HepG2 (cell line): ENCODE data around the gene SLC22A23. TPM values are rescaled to one million over a fixed set of nuclear protein-coding genes. Genes with fewer than 3 reads are reported as not detected.

Source experiments
- HHEX ChIP-seq: IDR thresholded peaks from 2 replicates; pipeline ENCODE4 v1.6.1; 2016; ENCODE audit warnings: control low read depth
- MAFG ChIP-seq: sonication (generic); formaldehyde crosslinking; IDR thresholded peaks from 2 replicates; pipeline ENCODE4 v1.5.1; 2020; ENCODE audit warnings: mild to moderate bottlenecking, missing genetic modification reagents
- MZF1 ChIP-seq: sonication (generic); formaldehyde crosslinking; IDR thresholded peaks from 2 replicates; pipeline ENCODE4 v1.8.1; 2023; ENCODE audit warnings: mild to moderate bottlenecking, missing genetic modification reagents, borderline replicate concordance
- NFKB2 ChIP-seq: sonication (generic); formaldehyde crosslinking; IDR thresholded peaks from 2 replicates; pipeline ENCODE4 v1.4.0; 2020; ENCODE audit warnings: missing genetic modification reagents, borderline replicate concordance
- SALL1 ChIP-seq: sonication (generic); formaldehyde crosslinking; IDR thresholded peaks from 2 replicates; pipeline ENCODE4 v1.8.0; 2022; ENCODE audit warnings: mild to moderate bottlenecking, missing genetic modification reagents
- SCMH1 ChIP-seq: sonication (generic); formaldehyde crosslinking; IDR thresholded peaks from 2 replicates; pipeline ENCODE4 v1.9.0; 2021; ENCODE audit warnings: missing genetic modification reagents, mild to moderate bottlenecking, borderline replicate concordance
- SNAPC2 ChIP-seq: sonication (generic); formaldehyde crosslinking; IDR thresholded peaks from 2 replicates; pipeline ENCODE4 v1.8.1; 2022; ENCODE audit warnings: mild to moderate bottlenecking, missing genetic modification reagents
- TBL1XR1 ChIP-seq: fragments of 150-350 bp; IDR thresholded peaks from 2 replicates; pipeline ENCODE4 v1.6.1; 2014; ENCODE audit warnings: borderline replicate concordance, low read length; ENCODE audit not compliant: partially characterized antibody
- ZBTB1 ChIP-seq: sonication (generic); formaldehyde crosslinking; IDR thresholded peaks from 2 replicates; pipeline ENCODE4 v1.4.0; 2020; ENCODE audit warnings: missing genetic modification reagents, borderline replicate concordance
- ZNF160 ChIP-seq: sonication (generic); formaldehyde crosslinking; IDR thresholded peaks from 2 replicates; pipeline ENCODE4 v1.8.0; 2022; ENCODE audit warnings: mild to moderate bottlenecking, inconsistent platforms, missing genetic modification reagents
- ZNF446 ChIP-seq: sonication (generic); formaldehyde crosslinking; IDR thresholded peaks from 2 replicates; pipeline ENCODE4 v1.5.0; 2020; ENCODE audit warnings: mild to moderate bottlenecking, missing genetic modification reagents
- ZNF510 ChIP-seq: sonication (generic); formaldehyde crosslinking; IDR thresholded peaks from 2 replicates; pipeline ENCODE4 v1.4.0; 2020; ENCODE audit warnings: low read depth, mild to moderate bottlenecking, missing genetic modification reagents
- ZNF549 ChIP-seq: sonication (generic); formaldehyde crosslinking; IDR thresholded peaks from 2 replicates; pipeline ENCODE4 v1.5.0; 2020; ENCODE audit warnings: missing genetic modification reagents
- ZNF652 ChIP-seq: IDR thresholded peaks from 2 replicates; pipeline ENCODE4 v1.6.1; 2016; ENCODE audit warnings: low read depth, borderline replicate concordance
- ZNF879 ChIP-seq: sonication (generic); formaldehyde crosslinking; IDR thresholded peaks from 2 replicates; pipeline ENCODE4 v1.8.1; 2023; ENCODE audit warnings: missing genetic modification reagents
- polyA plus RNA-seq, 8 experiments: library from polyadenylated mRNA; depleted of rRNA in 3 of 8; stranded (reverse) in 7 of 8; unstranded in 1 of 8; fragments of >200 nt; fragmentation: Illumina TruSeq in 4 of 8; extraction: Trizol in 4 of 8; gene quantifications; 2 replicates each; pipeline versions ENCODE4 v1.2.1 to v1.2.3, GENCODE V29; 2011 to 2016; ENCODE audit warnings: low read depth in 4 of 8, missing spikeins in 1 of 8, mixed read lengths in 1 of 8; ENCODE audit not compliant: insufficient read depth in 1 of 8
- total RNA-seq, 5 experiments: library from RNA; depleted of rRNA; stranded (reverse); fragments of >200 nt; fragmentation: Illumina TruSeq; extraction: Trizol; gene quantifications; 2 replicates each; pipeline ENCODE4 v1.2.3, GENCODE V29; 2016; ENCODE audit warnings: low read depth in 1 of 5
- TF ChIP-seq, protein P1 (sequence below): sonication (generic); formaldehyde crosslinking; IDR thresholded peaks from 2 replicates; pipeline ENCODE4 v1.4.0; 2020; ENCODE audit warnings: missing genetic modification reagents, borderline replicate concordance
- TF ChIP-seq, protein P2 (sequence below): sonication (generic); formaldehyde crosslinking; IDR thresholded peaks from 2 replicates; pipeline ENCODE4 v1.4.0; 2020; ENCODE audit warnings: mild to moderate bottlenecking, missing genetic modification reagents
- TF ChIP-seq, protein P3 (sequence below): sonication (generic); formaldehyde crosslinking; IDR thresholded peaks from 2 replicates; pipeline ENCODE4 v1.9.0; 2021; ENCODE audit warnings: missing genetic modification reagents, mild to moderate bottlenecking, borderline replicate concordance

SLC22A23 gene
- total and polyA plus RNA-seq, 2 of the 13 experiments (the other 11 are each of a cell fraction or from before 2014, with no cell fraction given): 11.8 to 17.5 TPM

DNA sequence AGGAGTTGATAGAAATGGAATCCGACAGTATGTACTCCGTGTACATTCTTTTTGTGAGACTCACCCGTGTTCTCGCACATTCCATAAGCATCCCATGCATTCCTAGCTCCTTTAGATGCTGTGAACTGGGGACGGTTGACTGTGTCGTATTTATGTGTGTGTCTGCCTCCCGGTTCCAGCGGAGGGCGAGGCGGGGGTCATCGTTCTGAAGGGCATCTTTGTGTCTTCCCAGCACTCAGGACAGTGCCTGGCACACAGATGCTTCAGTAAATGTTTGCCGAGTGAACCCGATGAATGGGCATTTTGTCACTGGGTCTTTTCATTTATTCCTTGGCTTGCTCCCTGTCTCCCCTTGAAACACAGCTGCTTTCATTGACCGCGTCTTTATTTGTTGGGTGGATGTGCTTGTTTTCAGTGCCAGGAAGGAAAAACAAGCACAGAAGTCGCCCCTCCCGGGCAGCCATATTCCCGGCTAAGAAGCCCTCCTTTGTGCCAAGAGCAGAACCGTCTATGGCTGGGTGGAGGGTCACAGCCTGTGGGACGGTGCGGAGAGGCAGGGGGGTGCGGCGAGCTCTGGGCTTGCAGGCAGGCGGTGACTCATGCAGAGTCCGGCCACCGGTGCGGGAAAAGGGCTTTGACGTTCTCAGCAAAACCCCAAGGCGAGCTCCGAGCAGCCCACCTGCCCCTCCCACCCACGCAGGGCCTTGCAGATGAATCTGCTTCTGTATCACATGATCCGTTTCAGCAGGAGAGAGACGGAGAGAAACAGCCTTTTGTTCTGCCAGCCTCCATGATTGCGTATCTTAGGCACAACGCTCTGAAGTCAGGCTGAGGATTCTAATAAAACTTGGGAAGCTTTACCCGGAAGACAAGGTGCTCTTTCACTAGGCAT, 209.3 kb downstream of the SLC22A23 start (continued):
- TF ChIP-seq MZF1 (CRISPR knock-in tag) (no peak), TBL1XR1 (no peak), ZNF160 (CRISPR knock-in tag) (no peak), NFKB2 (CRISPR knock-in tag) (0 out of 2 replicates have a peak, but pooled peaks have one; percentile 68), SALL1 (peak; percentile 18; the same call in 1 of the 2 replicates), ZNF549 (CRISPR knock-in tag) (no peak), ZNF510 (no peak), ZBTB1 (no peak), SNAPC2 (no peak), SCMH1 (CRISPR knock-in tag) (no peak), ZNF652 (CRISPR knock-in tag) (no peak), MAFG (CRISPR knock-in tag) (0 out of 2 replicates have a peak, but pooled peaks have one; percentile 24), ZNF446 (CRISPR knock-in tag) (no peak), ZNF879 (CRISPR knock-in tag) (no peak), HHEX (CRISPR knock-in tag) (no peak)
- TF ChIP-seq, protein P1, sequence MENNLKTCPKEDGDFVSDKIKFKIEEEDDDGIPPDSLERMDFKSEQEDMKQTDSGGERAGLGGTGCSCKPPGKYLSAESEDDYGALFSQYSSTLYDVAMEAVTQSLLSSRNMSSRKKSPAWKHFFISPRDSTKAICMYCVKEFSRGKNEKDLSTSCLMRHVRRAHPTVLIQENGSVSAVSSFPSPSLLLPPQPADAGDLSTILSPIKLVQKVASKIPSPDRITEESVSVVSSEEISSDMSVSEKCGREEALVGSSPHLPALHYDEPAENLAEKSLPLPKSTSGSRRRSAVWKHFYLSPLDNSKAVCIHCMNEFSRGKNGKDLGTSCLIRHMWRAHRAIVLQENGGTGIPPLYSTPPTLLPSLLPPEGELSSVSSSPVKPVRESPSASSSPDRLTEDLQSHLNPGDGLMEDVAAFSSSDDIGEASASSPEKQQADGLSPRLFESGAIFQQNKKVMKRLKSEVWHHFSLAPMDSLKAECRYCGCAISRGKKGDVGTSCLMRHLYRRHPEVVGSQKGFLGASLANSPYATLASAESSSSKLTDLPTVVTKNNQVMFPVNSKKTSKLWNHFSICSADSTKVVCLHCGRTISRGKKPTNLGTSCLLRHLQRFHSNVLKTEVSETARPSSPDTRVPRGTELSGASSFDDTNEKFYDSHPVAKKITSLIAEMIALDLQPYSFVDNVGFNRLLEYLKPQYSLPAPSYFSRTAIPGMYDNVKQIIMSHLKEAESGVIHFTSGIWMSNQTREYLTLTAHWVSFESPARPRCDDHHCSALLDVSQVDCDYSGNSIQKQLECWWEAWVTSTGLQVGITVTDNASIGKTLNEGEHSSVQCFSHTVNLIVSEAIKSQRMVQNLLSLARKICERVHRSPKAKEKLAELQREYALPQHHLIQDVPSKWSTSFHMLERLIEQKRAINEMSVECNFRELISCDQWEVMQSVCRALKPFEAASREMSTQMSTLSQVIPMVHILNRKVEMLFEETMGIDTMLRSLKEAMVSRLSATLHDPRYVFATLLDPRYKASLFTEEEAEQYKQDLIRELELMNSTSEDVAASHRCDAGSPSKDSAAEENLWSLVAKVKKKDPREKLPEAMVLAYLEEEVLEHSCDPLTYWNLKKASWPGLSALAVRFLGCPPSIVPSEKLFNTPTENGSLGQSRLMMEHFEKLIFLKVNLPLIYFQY: no peak
- TF ChIP-seq, protein P2, sequence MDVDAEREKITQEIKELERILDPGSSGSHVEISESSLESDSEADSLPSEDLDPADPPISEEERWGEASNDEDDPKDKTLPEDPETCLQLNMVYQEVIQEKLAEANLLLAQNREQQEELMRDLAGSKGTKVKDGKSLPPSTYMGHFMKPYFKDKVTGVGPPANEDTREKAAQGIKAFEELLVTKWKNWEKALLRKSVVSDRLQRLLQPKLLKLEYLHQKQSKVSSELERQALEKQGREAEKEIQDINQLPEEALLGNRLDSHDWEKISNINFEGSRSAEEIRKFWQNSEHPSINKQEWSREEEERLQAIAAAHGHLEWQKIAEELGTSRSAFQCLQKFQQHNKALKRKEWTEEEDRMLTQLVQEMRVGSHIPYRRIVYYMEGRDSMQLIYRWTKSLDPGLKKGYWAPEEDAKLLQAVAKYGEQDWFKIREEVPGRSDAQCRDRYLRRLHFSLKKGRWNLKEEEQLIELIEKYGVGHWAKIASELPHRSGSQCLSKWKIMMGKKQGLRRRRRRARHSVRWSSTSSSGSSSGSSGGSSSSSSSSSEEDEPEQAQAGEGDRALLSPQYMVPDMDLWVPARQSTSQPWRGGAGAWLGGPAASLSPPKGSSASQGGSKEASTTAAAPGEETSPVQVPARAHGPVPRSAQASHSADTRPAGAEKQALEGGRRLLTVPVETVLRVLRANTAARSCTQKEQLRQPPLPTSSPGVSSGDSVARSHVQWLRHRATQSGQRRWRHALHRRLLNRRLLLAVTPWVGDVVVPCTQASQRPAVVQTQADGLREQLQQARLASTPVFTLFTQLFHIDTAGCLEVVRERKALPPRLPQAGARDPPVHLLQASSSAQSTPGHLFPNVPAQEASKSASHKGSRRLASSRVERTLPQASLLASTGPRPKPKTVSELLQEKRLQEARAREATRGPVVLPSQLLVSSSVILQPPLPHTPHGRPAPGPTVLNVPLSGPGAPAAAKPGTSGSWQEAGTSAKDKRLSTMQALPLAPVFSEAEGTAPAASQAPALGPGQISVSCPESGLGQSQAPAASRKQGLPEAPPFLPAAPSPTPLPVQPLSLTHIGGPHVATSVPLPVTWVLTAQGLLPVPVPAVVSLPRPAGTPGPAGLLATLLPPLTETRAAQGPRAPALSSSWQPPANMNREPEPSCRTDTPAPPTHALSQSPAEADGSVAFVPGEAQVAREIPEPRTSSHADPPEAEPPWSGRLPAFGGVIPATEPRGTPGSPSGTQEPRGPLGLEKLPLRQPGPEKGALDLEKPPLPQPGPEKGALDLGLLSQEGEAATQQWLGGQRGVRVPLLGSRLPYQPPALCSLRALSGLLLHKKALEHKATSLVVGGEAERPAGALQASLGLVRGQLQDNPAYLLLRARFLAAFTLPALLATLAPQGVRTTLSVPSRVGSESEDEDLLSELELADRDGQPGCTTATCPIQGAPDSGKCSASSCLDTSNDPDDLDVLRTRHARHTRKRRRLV (CRISPR knock-in tag): no peak
- TF ChIP-seq, protein P3, sequence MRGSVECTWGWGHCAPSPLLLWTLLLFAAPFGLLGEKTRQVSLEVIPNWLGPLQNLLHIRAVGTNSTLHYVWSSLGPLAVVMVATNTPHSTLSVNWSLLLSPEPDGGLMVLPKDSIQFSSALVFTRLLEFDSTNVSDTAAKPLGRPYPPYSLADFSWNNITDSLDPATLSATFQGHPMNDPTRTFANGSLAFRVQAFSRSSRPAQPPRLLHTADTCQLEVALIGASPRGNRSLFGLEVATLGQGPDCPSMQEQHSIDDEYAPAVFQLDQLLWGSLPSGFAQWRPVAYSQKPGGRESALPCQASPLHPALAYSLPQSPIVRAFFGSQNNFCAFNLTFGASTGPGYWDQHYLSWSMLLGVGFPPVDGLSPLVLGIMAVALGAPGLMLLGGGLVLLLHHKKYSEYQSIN (CRISPR knock-in tag): no peak
